NCI-H446 (cell line): ENCODE data around the gene BANP.
"Not testable (repeated sequence)": the region's sequence is repeated elsewhere in the genome, so short reads cannot be mapped to it uniquely, and the experiment has no call there.

ENCODE experiments used
- DNase-seq, 2 experiments: peaks; one replicate each; lab custom pipeline; 2025; lab: John Stamatoyannopoulos, UW

Gene BANP

DNA sequence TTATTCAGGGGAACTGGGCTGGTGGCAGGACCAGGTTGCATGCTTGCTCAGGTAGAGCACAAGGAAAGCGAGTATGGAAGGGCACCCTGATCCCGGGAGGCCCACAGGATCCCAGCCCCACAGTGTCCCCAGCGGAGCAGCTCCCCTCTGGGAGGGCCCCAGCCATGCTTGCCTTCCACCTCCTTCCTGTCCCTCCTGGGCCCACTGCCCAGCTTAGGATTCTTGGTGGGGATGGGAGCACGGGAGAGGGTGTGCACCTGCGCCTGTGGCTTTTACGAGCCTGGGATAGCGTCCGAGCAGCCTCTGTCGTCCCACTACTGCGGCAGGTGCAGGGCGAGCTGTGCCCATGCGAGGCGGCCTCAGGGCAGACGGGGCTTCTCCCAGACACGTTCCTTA is 114.5 kb downstream of the BANP start:
- no peak for DNase-seq

DNA sequence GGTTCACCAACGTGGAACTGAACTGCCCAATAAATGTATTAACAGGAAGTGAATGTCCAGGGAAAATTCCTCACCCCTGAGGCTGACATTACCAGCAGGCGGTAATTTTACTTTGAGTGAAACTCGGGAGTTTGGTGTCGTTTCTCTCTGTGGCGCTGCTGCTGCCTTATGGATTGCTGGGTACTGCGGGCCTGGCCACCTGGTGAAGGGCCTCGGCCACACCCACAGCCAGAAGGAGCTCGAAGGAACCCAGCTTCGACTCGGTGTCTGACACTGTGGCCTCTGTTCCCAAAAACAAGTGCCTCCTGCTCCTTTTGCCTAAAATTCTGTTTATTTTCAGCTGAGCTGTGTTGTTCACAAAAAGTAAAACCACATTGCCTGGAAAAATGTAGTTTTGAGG is 115.0 kb downstream of the BANP start:
- DNase-seq = no peak

DNA sequence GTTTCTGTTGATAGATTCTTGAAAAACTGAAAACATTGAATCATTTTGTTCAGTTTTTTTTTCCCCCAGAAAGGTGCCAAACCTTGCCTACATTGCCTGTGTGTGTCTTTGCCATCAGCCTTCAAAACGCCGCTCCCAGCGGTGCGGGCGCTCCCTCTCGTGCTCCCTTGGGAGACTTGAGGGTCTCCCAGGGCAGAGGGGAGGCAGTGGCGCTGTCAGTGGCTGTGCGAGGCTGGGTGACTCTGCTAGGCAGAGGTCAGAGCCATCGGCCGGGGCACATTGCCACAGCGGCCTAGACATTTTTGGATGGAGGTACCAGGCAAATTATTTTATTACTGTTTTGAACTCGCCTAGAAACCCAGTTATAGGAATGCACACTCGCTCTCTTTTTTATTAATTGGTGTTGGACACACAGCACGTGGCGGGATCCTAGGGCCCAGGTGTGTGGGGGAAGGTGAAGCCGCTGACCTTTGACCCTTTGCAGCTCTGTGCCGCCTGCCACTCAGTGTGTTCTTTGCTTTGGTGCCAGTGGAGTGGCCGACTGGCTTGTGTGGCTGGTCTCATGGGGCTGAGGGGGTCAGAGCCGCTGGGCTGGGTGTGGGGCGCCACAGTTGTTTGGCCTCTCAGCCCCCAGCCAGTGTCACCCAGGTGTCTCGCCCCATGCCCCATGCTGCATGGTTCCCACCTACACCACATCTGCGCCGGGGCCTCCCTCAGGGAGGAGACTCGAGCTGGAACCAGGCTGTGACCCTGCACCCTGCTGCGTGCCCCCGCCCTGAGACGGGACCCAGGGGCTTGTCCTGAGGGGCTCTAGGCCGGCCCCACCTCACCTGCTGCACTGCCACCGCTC is 115.7 kb downstream of the BANP start:
- DNase-seq = no peak

DNA sequence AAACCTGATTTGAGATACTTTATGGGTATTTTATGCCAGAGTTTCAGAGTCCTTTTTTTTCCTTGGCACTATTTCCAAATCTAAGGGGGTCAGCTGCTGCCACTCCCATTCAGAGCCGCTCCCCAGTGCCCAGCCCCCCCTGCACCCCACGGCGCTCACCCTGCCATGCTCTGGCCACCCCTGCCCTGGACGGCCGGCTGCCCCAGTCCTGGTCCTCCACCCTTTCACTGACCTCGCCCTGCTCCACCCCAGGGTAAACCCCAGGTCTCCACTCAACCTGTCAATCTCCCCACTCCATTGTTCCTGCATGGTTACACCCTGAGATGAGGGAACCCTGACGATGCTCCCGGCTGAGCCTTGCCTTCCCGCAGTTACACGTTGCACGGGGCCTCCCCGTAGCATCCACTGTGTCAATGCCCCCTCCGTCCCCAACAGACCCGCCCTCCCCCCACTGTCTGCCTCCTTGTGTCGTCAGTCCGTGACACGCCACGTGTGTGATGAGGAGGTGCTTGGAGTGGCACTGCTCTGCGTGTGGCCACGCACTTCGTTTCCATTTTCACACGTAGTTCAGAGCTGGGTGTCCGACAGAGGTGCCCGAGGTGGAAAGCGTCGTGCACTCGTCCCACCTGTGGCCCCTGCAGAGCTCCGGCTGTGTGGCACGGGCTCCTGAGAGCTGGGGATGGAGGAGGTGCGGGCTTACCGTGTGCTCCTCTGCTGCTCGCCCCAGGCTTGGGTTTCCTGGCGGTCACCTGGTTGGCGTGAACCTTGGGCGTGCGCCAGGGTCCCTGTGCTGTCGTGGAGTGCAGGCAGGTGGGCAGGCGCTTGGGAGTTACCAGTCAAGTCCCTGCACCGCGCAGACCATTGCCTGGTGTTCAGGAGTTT is 116.5 kb downstream of the BANP start:
- DNase-seq = no peak

DNA sequence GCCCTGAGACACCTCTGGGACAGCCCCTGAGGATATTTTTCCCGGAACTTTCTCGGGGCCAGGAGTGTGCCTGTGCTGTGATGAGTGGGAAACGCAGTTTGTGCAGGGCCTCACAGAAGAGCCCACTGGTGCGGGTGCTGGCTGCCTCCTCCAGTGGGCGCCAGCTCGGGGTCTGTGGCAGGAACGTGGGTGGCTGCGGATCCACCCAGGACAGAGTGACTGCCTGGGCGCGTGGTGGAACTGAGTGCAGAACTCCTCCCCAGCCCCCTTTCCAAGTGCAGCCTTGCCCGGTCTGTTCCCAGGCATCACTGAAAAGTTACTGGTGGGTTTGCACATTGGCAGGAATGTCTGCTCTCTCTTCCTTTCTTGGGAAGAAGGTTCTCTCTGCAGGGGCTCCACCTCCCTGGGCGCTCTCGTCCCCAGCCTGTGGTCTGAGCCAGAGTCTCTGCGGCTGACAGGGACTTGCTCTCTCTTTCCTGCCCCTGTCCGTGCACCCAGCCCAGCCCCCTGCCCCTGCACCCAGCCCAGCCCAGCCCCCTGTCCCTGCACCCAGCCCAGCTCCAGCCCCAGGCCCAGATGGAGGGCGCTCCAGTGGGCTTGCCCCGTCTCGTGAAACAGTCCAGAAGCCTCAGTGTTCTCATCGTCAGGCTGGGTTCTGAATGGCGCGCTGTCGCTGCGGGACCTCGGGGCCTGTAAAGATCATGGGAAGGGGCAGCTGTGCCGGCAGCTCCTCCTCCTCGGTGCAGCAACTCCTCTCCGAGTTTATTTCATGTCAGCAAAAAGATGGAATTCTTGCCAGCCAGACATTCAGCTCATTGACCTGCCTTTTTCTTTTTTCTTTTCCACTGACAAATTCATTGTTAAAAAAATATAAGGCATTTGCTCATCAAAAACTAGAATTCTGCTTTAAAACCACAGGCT is 117.5 kb downstream of the BANP start:
- no peak for DNase-seq

DNA sequence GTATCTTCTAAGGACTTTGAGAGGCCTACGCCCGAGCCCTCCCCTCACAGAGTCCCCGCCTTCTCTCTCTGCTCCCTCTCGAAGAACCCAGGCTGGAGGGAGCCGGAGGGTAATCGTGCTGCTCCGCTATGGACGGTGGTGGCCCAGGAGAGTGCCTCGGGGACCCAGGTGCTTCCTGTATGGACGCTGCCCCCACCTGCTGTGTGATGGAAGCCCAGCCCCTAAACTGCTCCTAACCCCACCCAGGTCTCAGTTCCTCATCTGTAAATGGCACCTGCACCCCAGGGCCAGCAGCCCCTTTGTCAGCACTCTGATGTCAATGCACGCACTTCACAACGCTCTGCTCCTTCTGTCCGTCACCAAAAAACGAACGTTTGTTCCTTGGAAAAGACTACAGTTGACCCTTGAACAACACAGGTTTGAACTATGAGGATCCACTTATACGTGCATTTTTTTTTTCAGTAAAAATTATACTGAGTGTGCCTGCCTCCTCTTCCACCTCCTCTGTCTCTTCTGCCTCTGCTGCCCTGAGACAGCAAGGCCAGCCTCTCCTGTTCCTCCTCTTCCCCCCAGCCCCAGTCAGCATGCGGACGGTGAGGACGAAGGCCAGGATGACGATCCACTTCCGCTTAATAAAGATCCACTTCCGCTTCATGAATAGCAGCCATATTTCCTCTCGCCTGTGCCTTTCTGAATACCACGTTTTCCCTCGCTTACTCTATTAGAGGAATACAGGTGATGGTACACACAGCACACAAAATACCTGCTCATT is 118.3 kb downstream of the BANP start:
- DNase-seq = no peak

DNA sequence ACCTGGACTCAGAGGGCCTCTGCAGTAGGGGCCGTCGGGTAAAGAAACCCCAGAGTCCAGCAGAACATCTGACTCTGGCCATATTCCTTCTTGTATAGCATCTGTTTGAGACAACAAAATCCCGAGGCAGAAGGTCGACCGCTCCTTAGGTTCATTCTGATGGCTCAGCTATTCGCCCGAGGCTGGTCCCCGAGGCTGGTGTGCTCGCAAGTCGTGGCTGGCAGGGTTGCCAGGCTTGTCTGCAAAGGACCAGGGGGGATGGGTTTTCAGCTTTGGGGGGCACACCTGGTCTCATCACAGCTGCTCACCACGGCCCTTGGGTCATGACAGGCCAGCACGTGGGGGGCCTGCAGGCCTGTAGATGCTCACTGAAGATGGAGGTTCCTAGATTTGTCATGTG is 119.1 kb downstream of the BANP start:
- no peak for DNase-seq

DNA sequence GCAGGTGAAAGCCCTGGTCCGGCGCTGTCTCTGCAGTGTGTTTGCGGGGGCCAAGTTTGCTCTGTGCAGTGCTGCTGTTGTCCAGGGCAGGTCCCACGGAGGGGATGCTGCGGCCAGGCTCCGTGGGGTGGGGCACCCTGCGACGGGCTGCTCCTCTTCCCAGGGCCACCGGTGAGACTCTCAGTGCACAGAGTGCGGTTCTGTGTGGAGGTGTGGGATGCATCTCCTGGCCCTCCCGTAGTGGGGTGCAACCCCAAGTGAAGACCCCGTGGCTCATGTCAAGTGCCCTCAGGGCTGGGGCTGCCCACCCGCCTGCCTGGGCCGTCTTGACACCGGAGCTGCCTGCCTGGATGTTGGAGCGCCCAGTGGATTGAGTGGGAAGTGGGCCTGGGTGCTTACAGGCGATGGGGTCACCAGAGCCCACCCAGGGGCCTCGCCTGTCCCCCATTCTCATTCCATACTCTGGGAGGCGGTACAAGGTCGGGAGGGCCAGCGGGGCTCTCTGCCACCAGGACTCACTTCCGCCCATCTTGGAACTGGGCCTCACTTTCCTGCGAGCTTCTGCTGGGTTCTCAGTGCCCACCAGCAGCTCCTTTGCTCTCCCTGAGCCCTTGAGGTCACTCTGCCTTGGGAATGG is 119.9 kb downstream of the BANP start:
- DNase-seq = no peak

DNA sequence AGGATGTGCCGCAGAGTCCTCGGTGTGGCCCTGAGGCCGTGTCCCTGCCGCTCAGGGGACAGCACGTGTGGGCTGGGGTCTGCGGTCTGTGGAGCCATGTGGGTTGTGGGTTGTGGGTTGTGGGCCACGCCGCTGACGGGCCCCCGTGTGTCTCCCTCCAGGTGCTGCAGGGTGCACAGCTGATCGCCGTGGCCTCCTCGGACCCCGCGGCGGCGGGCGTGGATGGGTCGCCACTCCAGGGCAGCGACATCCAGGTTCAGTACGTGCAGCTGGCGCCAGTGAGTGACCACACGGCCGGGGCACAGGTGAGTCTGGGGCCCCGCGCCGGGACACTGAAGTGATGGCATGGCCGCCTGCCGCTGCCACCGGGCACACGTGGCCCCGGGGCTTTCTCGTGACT is 120.7 kb downstream of the BANP start:
- DNase-seq = no peak

DNA sequence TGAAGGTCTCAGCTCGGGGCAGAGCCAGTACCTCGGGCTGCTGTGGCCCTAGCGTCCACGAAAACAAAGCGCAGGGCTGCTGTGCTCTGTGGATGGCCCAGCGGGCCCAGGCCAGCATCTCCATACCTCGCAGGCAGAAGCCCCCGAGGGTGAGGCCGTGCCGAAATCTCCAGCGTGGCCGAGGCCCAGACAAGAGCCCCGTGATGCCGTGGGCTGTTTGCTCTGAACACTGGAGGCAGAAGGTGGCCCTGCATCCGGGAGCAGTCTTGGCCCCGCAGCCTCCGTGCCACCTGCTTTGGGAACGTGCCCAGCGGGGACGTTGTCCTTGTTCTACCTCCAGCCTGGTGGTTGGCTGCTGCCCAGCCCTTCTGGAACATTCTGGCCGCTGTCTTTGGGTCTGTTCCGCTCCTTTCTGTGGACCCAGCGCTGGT is 121.4 kb downstream of the BANP start:
- no peak for DNase-seq

DNA sequence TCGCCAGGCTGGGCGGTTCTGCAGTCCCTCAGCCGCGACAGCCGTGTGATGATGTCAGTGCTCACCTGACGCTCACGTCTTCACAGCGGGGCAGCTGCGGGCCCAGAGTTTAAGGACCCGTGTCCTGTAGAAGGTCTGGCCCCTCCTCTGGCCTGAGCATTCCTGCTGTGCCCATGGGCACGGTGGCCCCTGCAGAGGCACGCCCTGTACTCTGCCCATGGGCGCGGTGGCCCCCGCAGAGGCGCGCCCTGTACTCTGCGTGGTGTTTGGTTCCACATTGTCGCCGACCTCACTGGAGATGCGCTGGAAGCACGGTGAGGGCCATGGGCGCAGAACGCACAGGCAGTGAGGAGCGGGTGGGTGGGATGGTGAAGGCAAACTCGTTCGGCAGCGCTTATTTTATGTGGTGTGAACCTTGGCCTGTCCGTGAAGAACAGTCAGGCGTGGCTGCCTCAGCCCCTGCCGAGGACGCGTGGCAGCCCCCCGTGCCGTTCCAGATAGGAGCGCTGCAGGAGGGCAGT is 122.0 kb downstream of the BANP start:
- no peak for DNase-seq

DNA sequence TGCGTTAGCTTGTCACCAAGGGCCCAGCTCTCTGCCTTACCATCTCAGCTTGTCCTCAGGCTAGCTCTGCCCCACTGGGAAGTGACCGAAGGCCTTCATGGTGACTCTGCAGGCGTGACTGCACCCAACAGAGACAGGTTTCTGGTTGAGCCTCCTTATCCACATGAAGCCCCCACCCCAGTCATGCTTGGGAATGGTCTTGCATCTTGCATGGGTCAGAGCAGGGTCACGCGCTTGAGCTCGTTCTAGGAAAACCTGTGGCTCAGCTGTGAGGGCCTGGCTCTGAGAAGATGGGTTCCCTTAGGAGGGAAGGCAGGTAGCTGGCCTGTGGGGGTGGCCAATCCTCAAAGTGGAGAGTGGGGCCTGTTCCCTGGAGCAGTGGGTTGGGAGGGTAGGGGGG is 122.8 kb downstream of the BANP start:
- DNase-seq = no peak

DNA sequence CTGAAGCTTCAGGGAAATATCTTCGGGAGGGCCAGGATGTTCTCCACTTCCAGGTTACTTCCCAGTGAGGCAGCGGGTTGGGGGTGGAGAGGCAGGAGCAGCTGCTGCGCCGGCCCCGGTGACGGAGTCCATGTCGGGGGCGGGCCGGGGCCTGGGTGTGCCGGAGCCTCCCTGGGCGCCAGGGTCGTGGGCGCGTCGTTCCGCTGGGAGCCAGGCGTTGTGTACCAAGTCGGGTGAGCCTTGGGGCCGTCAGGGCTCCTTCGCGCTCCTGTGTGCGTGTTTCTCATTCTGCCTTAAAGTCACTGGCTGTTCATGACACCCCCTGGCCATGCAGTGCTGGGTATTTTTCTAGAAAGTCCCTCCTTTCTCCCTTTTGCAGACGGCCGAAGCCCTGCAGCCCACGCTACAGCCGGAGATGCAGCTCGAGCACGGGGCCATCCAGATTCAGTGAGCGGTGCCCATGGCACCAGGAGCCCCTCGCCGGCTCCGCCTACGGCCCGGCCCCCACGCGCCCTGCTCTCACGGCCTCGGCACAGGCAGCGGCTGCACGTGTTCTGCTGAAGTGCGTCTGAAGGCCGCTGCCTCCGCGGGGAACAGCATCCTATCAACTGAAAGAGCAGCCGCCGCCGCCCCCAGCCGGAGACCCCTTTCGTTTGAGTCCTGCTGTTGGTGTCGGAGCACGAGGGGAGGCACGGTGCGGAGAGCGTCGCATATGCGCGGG is 125.1 kb downstream of the BANP start:
- no peak for DNase-seq

DNA sequence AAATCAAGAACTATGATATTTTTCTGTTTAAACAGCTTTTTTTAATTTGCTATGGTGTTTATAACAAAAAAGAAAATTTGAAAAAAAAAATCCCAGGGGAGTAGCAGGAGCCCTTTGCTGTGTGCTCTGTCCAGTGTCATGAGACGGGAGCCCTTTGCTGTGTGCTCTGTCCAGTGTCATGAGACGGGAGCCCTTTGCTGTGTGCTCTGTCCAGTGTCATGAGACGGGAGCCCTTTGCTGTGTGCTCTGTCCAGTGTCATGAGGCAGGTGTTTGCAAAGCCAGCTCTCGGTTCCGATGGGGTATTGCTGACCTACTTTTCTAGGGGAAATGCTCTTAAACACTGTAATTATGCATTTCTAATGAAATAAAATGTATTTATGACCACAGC is 125.7 kb downstream of the BANP start:
- DNase-seq = not testable (repeated sequence)

DNA sequence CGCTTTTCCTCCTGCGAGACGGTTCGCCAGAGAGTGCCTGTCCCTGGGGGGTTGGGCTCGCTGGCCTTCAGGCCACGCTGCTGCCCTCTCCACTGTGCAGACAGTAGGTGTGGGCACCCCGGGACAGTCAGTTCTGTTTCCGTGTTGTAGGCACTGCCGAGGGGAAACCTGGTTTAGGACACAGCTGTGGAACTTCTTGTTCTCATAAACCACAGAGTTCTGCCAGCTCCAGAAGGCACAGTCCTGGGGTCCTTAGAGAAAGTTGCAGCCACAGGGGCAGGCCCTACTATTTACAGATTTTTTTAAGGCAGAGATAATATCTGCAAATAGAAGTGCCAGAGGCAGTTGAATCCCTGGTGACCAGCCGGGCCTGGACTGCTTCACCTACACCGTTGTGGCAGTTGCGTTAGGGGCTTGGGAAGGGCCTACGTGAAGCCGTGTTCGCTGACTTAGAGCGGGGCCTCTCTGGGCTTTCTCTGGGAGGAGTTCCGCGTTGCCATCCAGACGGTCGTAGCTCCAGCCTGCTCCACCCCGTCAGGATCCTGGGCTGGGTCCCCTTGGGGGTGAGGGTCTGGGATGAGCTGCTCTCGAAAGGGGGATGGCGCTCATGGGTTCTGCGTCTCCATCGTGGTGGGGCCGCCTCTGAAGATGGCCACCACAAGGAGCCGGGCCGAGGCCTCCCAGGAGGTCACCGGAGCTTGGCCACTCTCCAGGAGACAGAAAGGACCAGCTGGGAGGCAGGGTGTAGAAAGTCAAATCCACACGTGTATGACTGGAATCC is 126.3 kb downstream of the BANP start:
- DNase-seq = no peak

DNA sequence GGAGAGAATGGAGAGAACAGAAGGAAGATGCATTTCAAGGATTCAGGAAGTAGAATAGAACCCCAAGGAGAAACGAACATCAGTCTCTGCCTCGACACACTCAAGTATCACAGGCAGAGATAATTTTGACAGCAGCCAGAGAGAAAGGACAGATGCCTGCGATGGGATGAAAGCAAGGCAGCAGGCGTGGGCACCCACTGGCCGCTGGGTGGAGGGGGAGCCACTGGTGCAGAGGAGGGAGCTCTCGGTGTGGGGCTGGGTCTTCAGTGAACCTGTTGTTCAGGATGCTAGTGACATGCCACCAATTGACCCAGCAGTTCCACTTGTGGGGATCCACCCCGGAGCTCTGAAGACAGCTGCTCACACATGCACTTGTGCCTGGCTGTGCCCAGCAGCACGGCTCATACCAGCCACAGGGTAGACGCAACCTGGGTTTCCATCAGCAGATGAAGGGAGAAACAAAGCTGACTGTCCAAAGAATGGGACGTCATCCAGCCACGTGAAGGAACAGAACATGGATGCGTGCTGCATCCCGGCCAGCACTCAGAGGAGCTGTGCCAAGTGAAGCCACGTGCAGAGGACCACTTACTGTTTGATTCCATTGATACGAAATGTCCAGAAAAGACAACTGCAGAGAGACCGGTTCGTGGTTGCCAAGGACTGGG is 127.0 kb downstream of the BANP start:
- DNase-seq = no peak

DNA sequence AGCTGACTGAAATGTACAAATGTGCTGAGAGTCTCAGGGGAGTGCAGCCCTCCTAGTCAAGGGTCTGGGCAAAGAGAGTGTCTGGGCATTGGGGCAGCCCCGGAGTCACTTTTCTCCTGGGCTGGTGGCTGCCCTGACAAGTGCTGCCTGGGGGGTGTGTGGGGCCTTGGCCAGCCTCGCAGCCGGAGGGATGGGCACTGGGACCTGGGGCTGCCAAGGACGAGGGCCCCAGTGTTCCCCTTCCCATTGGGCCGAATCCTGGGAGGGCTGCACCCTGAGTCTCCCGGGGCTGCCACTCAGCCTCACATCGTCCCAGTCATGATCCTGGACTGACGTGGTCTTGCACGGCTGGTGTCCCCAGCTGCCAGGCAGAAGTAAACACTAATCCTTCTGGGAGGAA is 132.3 kb downstream of the BANP start:
- no peak for DNase-seq

DNA sequence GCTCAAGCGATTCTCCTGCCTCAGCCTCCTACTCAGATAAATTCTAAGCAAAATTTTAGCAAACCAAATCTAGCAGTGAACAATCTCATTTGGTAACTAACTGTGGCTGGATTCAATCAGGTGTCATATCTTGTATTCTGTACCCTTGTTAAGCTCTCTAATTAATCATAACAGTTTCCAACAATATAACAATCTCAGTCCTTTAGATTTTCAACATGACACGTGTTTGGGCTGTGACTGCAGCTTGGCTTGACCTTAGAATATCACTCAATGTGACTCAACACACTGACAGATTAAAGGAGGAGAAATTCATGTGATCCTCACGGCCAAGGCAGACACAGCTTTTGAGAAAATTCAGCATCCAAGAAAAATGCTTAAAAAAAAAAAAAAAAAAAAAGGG is 133.6 kb downstream of the BANP start:
- DNase-seq = no peak
